DND-41 (cell line): ENCODE measurements around the gene IMPDH1.

Experiments used
- EZH2 ChIP-seq: IDR thresholded peaks from 3 replicates; pipeline ENCODE4 v1.6.1; 2012; ENCODE audit warnings: borderline replicate concordance, low read depth, mild to moderate bottlenecking, moderate library complexity, low read length, inconsistent platforms; ENCODE audit not compliant: severe bottlenecking
- TF ChIP-seq, protein P1 (sequence below): IDR thresholded peaks from 2 replicates; pipeline ENCODE4 v1.5.1; 2012; ENCODE audit warnings: borderline replicate concordance, low read length, moderate library complexity, mild to moderate bottlenecking; ENCODE audit not compliant: poor library complexity, severe bottlenecking; ENCODE audit errors: extremely low read depth

DNA sequence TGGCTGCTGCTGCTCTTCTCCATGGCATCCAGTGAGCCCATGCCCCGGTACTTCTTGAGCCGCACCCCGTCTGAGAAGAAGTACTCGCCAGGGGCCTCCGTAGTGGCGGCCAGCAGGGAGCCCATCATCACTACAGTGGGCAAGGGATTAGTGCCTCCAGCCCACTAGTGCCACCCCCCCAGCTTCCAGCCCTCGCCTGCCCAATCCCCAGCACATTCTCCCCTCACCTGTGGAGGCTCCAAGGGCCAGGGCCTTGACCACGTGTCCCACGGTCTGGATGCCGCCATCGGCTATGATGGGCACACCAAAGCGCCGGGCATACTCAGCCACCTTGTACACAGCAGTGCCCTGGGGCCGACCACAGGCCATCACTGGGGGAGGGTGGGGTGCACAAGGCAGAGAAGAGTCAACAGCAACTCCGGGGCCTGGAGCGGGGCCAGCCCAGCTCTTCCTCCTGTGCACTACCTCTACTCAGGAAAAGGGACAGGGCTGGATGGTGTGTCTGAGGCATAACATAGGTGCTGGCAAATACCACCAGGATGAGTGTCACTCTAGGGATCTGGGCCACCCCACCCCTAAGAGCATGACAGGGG, 14.8 kb downstream of the IMPDH1 start:
- TF ChIP-seq, protein P1, sequence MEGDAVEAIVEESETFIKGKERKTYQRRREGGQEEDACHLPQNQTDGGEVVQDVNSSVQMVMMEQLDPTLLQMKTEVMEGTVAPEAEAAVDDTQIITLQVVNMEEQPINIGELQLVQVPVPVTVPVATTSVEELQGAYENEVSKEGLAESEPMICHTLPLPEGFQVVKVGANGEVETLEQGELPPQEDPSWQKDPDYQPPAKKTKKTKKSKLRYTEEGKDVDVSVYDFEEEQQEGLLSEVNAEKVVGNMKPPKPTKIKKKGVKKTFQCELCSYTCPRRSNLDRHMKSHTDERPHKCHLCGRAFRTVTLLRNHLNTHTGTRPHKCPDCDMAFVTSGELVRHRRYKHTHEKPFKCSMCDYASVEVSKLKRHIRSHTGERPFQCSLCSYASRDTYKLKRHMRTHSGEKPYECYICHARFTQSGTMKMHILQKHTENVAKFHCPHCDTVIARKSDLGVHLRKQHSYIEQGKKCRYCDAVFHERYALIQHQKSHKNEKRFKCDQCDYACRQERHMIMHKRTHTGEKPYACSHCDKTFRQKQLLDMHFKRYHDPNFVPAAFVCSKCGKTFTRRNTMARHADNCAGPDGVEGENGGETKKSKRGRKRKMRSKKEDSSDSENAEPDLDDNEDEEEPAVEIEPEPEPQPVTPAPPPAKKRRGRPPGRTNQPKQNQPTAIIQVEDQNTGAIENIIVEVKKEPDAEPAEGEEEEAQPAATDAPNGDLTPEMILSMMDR, result no peak
- no peak for TF ChIP-seq EZH2
